Keratinocyte (primary cell): ENCODE data around the gene BSPRY. TPM values are rescaled to one million over a fixed set of nuclear protein-coding genes. Genes with fewer than 3 reads are reported as not detected.

Experiments used
- DNase-seq: peaks from one replicate; pipeline ENCODE4 v3.0.0-alpha.2; 2011; ENCODE audit warnings: low read depth, missing footprints, low spot score
- FAIRE-seq: peaks from 2 replicates; lab custom pipeline; 2011; peaks lifted over from hg19 to GRCh38; lab: Jason Lieb, UNC
- H2AFZ ChIP-seq: 2 replicates; pipeline ENCODE4 v1.6.0; 2012; ENCODE audit warnings: low read length, control low read depth, inconsistent platforms; ENCODE audit not compliant: control insufficient read depth
- H3K27ac ChIP-seq: 2 replicates; pipeline ENCODE4 v1.5.1; 2011; ENCODE audit warnings: low read length; ENCODE audit not compliant: control insufficient read depth, insufficient read depth
- H3K27me3 ChIP-seq: 3 replicates; pipeline ENCODE4 v1.6.0; 2011; ENCODE audit warnings: low read length; ENCODE audit not compliant: control insufficient read depth, insufficient read depth; ENCODE audit errors: extremely low read depth
- H3K36me3 ChIP-seq, 2 experiments: 2 replicates in 1 of 2; 3 replicates in 1 of 2; pipeline ENCODE4 v1.5.1; 2011; ENCODE audit warnings: low read length in 2 of 2, mild to moderate bottlenecking in 1 of 2; ENCODE audit not compliant: control insufficient read depth in 2 of 2, insufficient read depth in 2 of 2; ENCODE audit errors: extremely low read depth in 1 of 2
- H3K4me1 ChIP-seq: 3 replicates; pipeline ENCODE4 v1.5.1; 2011; ENCODE audit warnings: low read length; ENCODE audit not compliant: control insufficient read depth, insufficient read depth; ENCODE audit errors: extremely low read depth
- H3K4me2 ChIP-seq: 3 replicates; pipeline ENCODE4 v1.6.0; 2011; ENCODE audit warnings: low read depth, low read length; ENCODE audit not compliant: control insufficient read depth, insufficient read depth; ENCODE audit errors: extremely low read depth
- H3K4me3 ChIP-seq, 3 experiments: fragments of 200-600 bp in 1 of 3; sonication (generic) in 1 of 3; 2 replicates in 2 of 3; 3 replicates in 1 of 3; pipeline ENCODE4 v1.5.1; 2011 to 2016; ENCODE audit warnings: low read length in 3 of 3, mild to moderate bottlenecking in 3 of 3, control low read depth in 2 of 3, inconsistent platforms in 1 of 3, low read depth in 1 of 3, mixed read lengths in 1 of 3, mixed run types in 1 of 3, moderate library complexity in 1 of 3; ENCODE audit not compliant: control insufficient read depth in 2 of 3, insufficient read depth in 2 of 3; ENCODE audit errors: extremely low read depth in 1 of 3
- H3K79me2 ChIP-seq: 2 replicates; pipeline ENCODE4 v1.6.0; 2012; ENCODE audit warnings: low read length; ENCODE audit not compliant: control insufficient read depth, insufficient read depth
- H3K9ac ChIP-seq: 3 replicates; pipeline ENCODE4 v1.6.0; 2011; ENCODE audit warnings: low read length; ENCODE audit not compliant: control insufficient read depth, insufficient read depth; ENCODE audit errors: extremely low read depth
- H3K9me1 ChIP-seq: 3 replicates; pipeline ENCODE4 v1.6.0; 2011; ENCODE audit warnings: low read length; ENCODE audit not compliant: control insufficient read depth, insufficient read depth; ENCODE audit errors: extremely low read depth
- H3K9me3 ChIP-seq: 2 replicates; pipeline ENCODE4 v1.5.1; 2012; ENCODE audit warnings: low read depth, low read length; ENCODE audit not compliant: control insufficient read depth
- H4K20me1 ChIP-seq: 3 replicates; pipeline ENCODE4 v1.6.0; 2011; ENCODE audit warnings: low read length; ENCODE audit not compliant: control insufficient read depth, insufficient read depth; ENCODE audit errors: extremely low read depth
- EZH2 ChIP-seq: IDR thresholded peaks from one replicate; pipeline ENCODE4 v1.6.1; 2012; ENCODE audit warnings: inconsistent platforms, mild to moderate bottlenecking, low read length, moderate library complexity
- dilution Hi-C: fragments of 300-500 bp; cut with MboI; formaldehyde crosslinking; loops from one replicate; pipeline ENCODE4 v1.7.0; 2020; ENCODE audit warnings: low sequenced_read_pairs; ENCODE audit not compliant: extremely low pct_ligation_motif_present
- polyA plus RNA-seq, 5 experiments: library from polyadenylated mRNA; depleted of rRNA in 3 of 5; stranded (reverse) in 3 of 5; stranded (forward) in 1 of 5; unstranded in 1 of 5; fragments of >200 nt; gene quantifications; 1 replicate in 1 of 5; 2 replicates in 3 of 5; 3 replicates in 1 of 5; pipeline versions ENCODE4 v1.2.1 to v1.2.3, GENCODE V29; 2011 to 2012; ENCODE audit warnings: missing spikeins in 2 of 5, low read depth in 1 of 5, low replicate concordance in 1 of 5
- TF ChIP-seq, protein P1 (sequence below), 3 experiments: IDR thresholded peaks in 1 of 3; conservative IDR thresholded peaks in 1 of 3; optimal IDR thresholded peaks in 1 of 3; 2 replicates in 2 of 3; 3 replicates in 1 of 3; pipeline versions ENCODE3 to v1.5.1; 2011; ENCODE audit warnings: low read length in 3 of 3, mild to moderate bottlenecking in 3 of 3, moderate library complexity in 2 of 3, control low read depth in 1 of 3, inconsistent platforms in 1 of 3; ENCODE audit not compliant: insufficient read depth in 2 of 3; ENCODE audit errors: extremely low read depth in 1 of 3

Gene BSPRY
- polyA plus RNA-seq, 1 donor (not counting 4 experiments of a cell fraction or from before 2014, with no cell fraction given) = 0.41 TPM

GRCh38 chr9:113373676-113374392 is 24.5 kb downstream of the BSPRY start:
- H3K79me2 ChIP-seq = peaks cover 7% of the 10 kb centered on the region
- no peak overlapping the region for H3K4me2 ChIP-seq
- H4K20me1 ChIP-seq = no peaks in the 10 kb centered on the region
- no peak overlapping the region for H3K9ac ChIP-seq
- DNase-seq = no peak
- H3K4me1 ChIP-seq = peaks cover 10% of the 10 kb centered on the region
- peaks cover 3% of the 10 kb centered on the region for H3K9me1 ChIP-seq
- H3K27me3 ChIP-seq = no peaks in the 10 kb centered on the region
- no peak overlapping the region for H3K27ac ChIP-seq
- H3K4me3 ChIP-seq = no peak overlapping the region
- no peak overlapping the region for H2AFZ ChIP-seq
- no peak for TF ChIP-seq EZH2
- TF ChIP-seq, protein P1, sequence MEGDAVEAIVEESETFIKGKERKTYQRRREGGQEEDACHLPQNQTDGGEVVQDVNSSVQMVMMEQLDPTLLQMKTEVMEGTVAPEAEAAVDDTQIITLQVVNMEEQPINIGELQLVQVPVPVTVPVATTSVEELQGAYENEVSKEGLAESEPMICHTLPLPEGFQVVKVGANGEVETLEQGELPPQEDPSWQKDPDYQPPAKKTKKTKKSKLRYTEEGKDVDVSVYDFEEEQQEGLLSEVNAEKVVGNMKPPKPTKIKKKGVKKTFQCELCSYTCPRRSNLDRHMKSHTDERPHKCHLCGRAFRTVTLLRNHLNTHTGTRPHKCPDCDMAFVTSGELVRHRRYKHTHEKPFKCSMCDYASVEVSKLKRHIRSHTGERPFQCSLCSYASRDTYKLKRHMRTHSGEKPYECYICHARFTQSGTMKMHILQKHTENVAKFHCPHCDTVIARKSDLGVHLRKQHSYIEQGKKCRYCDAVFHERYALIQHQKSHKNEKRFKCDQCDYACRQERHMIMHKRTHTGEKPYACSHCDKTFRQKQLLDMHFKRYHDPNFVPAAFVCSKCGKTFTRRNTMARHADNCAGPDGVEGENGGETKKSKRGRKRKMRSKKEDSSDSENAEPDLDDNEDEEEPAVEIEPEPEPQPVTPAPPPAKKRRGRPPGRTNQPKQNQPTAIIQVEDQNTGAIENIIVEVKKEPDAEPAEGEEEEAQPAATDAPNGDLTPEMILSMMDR (optimal IDR thresholded peaks at IDR 0.05 in 1 of 3, IDR thresholded peaks at IDR 0.05 in 1 of 3, conservative IDR thresholded peaks at IDR 0.05 in 1 of 3; ENCODE audit: extremely low read depth in 1 of 3, insufficient read depth in 2 of 3, low read length in 3 of 3) = no peak
- FAIRE-seq = no peak
- H3K36me3 ChIP-seq = peaks cover 14% of the 10 kb centered on the region in 2 experiments
- no peaks in the 10 kb centered on the region for H3K9me3 ChIP-seq
- dilution Hi-C loops = no loop called here

- peaks cover 14% of the 10 kb centered on the region in 2 experiments for H3K36me3 ChIP-seq
- H2AFZ ChIP-seq = no peak overlapping the region
- no peaks in the 10 kb centered on the region for H4K20me1 ChIP-seq
- TF ChIP-seq EZH2 = no peak
- TF ChIP-seq, protein P1 (optimal IDR thresholded peaks at IDR 0.05 in 1 of 3, IDR thresholded peaks at IDR 0.05 in 1 of 3, conservative IDR thresholded peaks at IDR 0.05 in 1 of 3; ENCODE audit: extremely low read depth in 1 of 3, insufficient read depth in 2 of 3, low read length in 3 of 3) = no peak
- no peak for FAIRE-seq
- peaks cover 3% of the 10 kb centered on the region for H3K9me1 ChIP-seq
- H3K79me2 ChIP-seq = peaks cover 7% of the 10 kb centered on the region
- DNase-seq = no peak
- H3K4me2 ChIP-seq = peak overlapping the region; percentile 66
- no peak overlapping the region for H3K9ac ChIP-seq
- dilution Hi-C loops = no loop called here
- no peaks in the 10 kb centered on the region for H3K9me3 ChIP-seq
- peaks cover 10% of the 10 kb centered on the region for H3K4me1 ChIP-seq
- peak overlapping the region in 1 of 3 experiments; percentile 82 for H3K4me3 ChIP-seq
- no peak overlapping the region for H3K27ac ChIP-seq
- H3K27me3 ChIP-seq = no peaks in the 10 kb centered on the region
Measured at GRCh38 chr9:113375057-113376023, 26.0 kb downstream of the BSPRY start.
